Measurements from ENCODE around the gene MAP3K4.
"Not testable (repeated sequence)": the region's sequence is repeated elsewhere in the genome, so short reads cannot be mapped to it uniquely, and the experiment has no call there.

MAP3K4 gene

DNA sequence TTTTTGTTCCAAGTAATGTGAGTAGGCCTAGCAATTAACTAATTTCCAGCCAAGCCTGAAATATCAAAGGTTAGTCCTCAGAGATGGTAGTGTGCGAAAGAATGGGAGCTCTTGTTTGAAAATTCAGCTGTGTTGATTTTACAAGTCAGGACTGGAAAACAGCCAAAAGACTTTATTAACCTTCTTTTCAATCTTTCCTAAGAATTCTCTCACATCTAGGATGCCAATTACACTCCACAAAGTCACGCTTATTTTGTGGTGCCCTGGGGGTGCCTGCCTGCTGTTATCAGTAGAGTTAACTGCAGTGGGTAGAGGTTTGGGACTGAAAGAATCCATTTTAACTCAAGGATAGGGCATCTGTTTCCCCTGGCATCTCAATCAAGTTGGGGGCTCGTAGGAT lies 30.7 kb upstream of the MAP3K4 start:
- Histone ChIP-seq H3K27me3 (ENCODE audit: control insufficient read depth in 1 of 2, insufficient read depth in 2 of 2, low read length in 2 of 2) (no peaks in the 10 kb centered on the region), H3K36me3 (ENCODE audit: insufficient read depth, low read length) (no peaks in the 10 kb centered on the region), H3K27ac (ENCODE audit: low read depth, low read length) (no peak overlapping the region), H3K4me3 (ENCODE audit: low read depth in 1 of 2, low read length in 2 of 2) (no peak overlapping the region), H3K9me3 (ENCODE audit: low read length) (no peaks in the 10 kb centered on the region), H3K9ac (ENCODE audit: low read length) (no peak overlapping the region), H3K4me1 (ENCODE audit: insufficient read depth, low read length) (no peaks in the 10 kb centered on the region)

DNA sequence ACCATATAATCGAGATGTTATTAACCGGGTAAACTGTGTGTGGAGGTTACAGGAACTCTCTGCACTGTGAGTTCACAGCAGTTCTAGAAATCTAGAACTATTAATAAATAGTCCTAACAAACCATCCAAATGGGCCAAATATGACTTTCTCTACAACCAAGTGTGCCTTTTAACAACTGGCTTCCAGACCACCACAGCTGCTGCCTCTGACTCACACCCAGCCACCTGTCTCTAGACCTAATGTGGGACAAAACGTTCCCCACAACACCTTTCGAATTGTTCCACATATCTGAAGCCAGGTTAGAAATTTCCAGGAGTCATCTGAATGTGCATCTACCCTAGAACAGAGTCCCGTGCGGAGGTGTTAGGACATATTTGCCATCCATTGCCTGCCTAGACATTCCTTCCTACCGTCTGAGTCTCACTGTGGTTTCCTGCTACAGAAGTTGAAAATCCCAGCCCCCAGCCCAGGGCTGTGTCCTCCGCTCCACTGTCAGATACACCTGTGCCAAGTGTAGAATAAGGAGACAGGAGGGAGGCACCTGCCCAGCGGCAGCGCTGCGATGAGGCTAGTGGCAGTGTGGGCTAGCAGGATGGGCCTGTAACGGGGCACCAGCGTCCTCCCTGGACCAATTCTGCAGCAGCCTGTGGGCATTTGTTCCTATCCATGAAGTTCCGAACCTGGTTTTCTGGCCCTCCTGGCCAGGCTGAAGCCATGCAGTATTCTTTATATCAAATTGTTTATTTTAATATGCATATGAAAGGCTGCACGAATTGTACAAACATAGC lies 28.5 kb upstream of the MAP3K4 start:
- Histone ChIP-seq H3K27me3 (ENCODE audit: control insufficient read depth in 1 of 2, insufficient read depth in 2 of 2, low read length in 2 of 2) (no peaks in the 10 kb centered on the region), H3K9me3 (ENCODE audit: low read length) (no peaks in the 10 kb centered on the region), H3K4me3 (ENCODE audit: low read depth in 1 of 2, low read length in 2 of 2) (no peak overlapping the region), H3K4me1 (ENCODE audit: insufficient read depth, low read length) (no peaks in the 10 kb centered on the region), H3K27ac (ENCODE audit: low read depth, low read length) (no peak overlapping the region), H3K36me3 (ENCODE audit: insufficient read depth, low read length) (no peaks in the 10 kb centered on the region), H3K9ac (ENCODE audit: low read length) (no peak overlapping the region)

DNA sequence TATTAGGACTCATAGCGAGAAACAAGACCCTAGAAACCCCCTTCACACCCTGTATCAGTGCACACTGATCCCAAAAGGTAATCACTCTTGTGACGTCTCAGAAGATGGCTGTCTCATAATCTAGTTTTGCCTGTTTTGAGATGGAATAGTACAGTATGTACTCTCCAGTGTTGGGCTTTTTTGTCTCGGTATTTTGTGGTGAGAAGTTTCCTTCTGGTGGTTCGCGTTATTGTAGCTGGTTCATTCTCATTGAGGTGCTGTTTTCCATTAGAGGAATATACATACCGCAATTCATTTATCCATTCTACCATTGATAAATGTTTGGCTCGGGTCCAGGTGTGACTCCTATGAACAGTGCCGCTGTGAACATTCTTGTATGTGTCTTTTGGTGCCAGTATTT lies 27.9 kb upstream of the MAP3K4 start:
- H3K27me3 ChIP-seq (ENCODE audit: control insufficient read depth in 1 of 2, insufficient read depth in 2 of 2, low read length in 2 of 2) = no peaks in the 10 kb centered on the region
- no peak overlapping the region for H3K4me3 ChIP-seq (ENCODE audit: low read depth in 1 of 2, low read length in 2 of 2)
- H3K9me3 ChIP-seq (ENCODE audit: low read length) = no peaks in the 10 kb centered on the region
- no peak overlapping the region for H3K27ac ChIP-seq (ENCODE audit: low read depth, low read length)
- H3K9ac ChIP-seq (ENCODE audit: low read length) = no peak overlapping the region
- no peaks in the 10 kb centered on the region for H3K36me3 ChIP-seq (ENCODE audit: insufficient read depth, low read length)
- no peaks in the 10 kb centered on the region for H3K4me1 ChIP-seq (ENCODE audit: insufficient read depth, low read length)

DNA sequence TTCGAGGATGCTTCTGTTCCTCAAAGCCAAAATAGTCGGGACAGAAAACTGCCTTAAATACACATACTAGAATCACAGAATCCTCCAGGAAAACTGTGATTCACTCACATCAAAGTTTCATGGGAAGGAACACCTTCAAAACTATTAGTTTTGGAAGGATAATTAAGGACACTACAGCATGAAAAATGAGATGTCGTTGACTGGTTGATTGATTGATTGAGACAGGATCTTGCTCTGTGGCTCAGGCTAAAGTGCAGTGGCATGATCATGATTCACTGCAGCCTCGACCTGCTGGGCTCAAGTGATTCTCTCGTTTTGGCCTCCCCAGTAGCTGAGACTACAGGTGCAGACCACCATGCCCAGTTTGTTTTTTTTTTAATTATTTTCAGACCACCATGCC lies 25.7 kb upstream of the MAP3K4 start:
- no peaks in the 10 kb centered on the region for H3K27me3 ChIP-seq (ENCODE audit: control insufficient read depth in 1 of 2, insufficient read depth in 2 of 2, low read length in 2 of 2)
- no peak overlapping the region for H3K9ac ChIP-seq (ENCODE audit: low read length)
- no peaks in the 10 kb centered on the region for H3K4me1 ChIP-seq (ENCODE audit: insufficient read depth, low read length)
- no peak overlapping the region for H3K27ac ChIP-seq (ENCODE audit: low read depth, low read length)
- H3K4me3 ChIP-seq (ENCODE audit: low read depth in 1 of 2, low read length in 2 of 2) = no peak overlapping the region
- H3K9me3 ChIP-seq (ENCODE audit: low read length) = no peaks in the 10 kb centered on the region
- H3K36me3 ChIP-seq (ENCODE audit: insufficient read depth, low read length) = no peaks in the 10 kb centered on the region

GRCh38 chr6:160966493-160967229 lies 24.9 kb upstream of the MAP3K4 start:
- Histone ChIP-seq H3K36me3 (ENCODE audit: insufficient read depth, low read length) (no peaks in the 10 kb centered on the region), H3K27ac (ENCODE audit: low read depth, low read length) (no peak overlapping the region), H3K4me1 (ENCODE audit: insufficient read depth, low read length) (no peaks in the 10 kb centered on the region), H3K9me3 (ENCODE audit: low read length) (no peaks in the 10 kb centered on the region), H3K27me3 (ENCODE audit: control insufficient read depth in 1 of 2, insufficient read depth in 2 of 2, low read length in 2 of 2) (no peaks in the 10 kb centered on the region), H3K4me3 (ENCODE audit: low read depth in 1 of 2, low read length in 2 of 2) (no peak overlapping the region), H3K9ac (ENCODE audit: low read length) (no peak overlapping the region)

GRCh38 chr6:160967351-160967750 lies 24.2 kb upstream of the MAP3K4 start:
- no peaks in the 10 kb centered on the region for H3K9me3 ChIP-seq (ENCODE audit: low read length)
- no peak overlapping the region for H3K4me3 ChIP-seq (ENCODE audit: low read depth in 1 of 2, low read length in 2 of 2)
- H3K27ac ChIP-seq (ENCODE audit: low read depth, low read length) = no peak overlapping the region
- no peaks in the 10 kb centered on the region for H3K27me3 ChIP-seq (ENCODE audit: control insufficient read depth in 1 of 2, insufficient read depth in 2 of 2, low read length in 2 of 2)
- H3K4me1 ChIP-seq (ENCODE audit: insufficient read depth, low read length) = no peaks in the 10 kb centered on the region
- H3K36me3 ChIP-seq (ENCODE audit: insufficient read depth, low read length) = no peaks in the 10 kb centered on the region
- H3K9ac ChIP-seq (ENCODE audit: low read length) = no peak overlapping the region

DNA sequence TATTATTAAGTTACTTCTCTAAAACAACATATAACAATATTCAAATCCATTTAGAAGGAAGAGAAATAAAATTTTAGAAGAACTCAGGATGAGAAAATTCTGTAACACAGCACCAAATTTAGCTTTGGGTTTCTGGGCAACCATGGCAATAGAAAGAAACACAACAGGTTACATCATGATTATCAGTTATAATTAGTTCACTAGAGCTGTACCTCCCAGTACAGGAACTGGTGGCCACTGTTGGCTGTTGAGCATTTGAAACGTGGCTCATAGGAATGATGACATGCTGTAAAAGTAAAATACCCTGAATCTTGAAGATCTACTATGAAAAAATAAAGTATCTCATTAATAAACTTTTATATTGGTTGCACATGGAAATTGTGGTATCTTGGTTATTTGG lies 23.7 kb upstream of the MAP3K4 start:
- Histone ChIP-seq H3K4me1 (ENCODE audit: insufficient read depth, low read length) (no peaks in the 10 kb centered on the region), H3K36me3 (ENCODE audit: insufficient read depth, low read length) (no peaks in the 10 kb centered on the region), H3K4me3 (ENCODE audit: low read depth in 1 of 2, low read length in 2 of 2) (no peak overlapping the region), H3K27me3 (ENCODE audit: control insufficient read depth in 1 of 2, insufficient read depth in 2 of 2, low read length in 2 of 2) (no peaks in the 10 kb centered on the region), H3K9ac (ENCODE audit: low read length) (no peak overlapping the region), H3K27ac (ENCODE audit: low read depth, low read length) (no peak overlapping the region), H3K9me3 (ENCODE audit: low read length) (no peaks in the 10 kb centered on the region)

DNA sequence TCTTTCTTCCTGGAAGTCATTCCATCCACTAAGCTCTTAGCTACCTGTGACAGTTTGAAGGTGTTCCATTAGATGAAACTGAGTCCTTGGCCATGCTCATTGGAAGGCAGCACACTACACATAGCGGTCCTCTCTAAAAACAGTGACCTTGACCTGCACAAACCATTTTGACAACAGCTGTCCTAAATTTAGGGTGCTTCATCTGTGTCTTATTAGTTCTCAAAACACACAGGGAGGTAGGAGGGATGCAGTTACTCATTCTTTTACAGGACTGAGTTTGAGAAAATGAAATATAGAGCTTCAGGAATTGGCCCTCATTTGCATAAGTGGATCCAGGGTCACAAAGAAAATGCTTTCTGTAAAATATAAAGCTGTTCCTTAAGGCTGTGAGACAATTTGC lies 20.4 kb upstream of the MAP3K4 start:
- Histone ChIP-seq H3K9ac (ENCODE audit: low read length) (no peak overlapping the region), H3K27me3 (ENCODE audit: control insufficient read depth in 1 of 2, insufficient read depth in 2 of 2, low read length in 2 of 2) (no peaks in the 10 kb centered on the region), H3K9me3 (ENCODE audit: low read length) (no peaks in the 10 kb centered on the region), H3K36me3 (ENCODE audit: insufficient read depth, low read length) (no peaks in the 10 kb centered on the region), H3K4me3 (ENCODE audit: low read depth in 1 of 2, low read length in 2 of 2) (no peak overlapping the region), H3K4me1 (ENCODE audit: insufficient read depth, low read length) (peaks cover 22% of the 10 kb centered on the region), H3K27ac (ENCODE audit: low read depth, low read length) (no peak overlapping the region)

- no peak overlapping the region for H3K27ac ChIP-seq (ENCODE audit: low read depth, low read length)
- H3K27me3 ChIP-seq (ENCODE audit: control insufficient read depth in 1 of 2, insufficient read depth in 2 of 2, low read length in 2 of 2) = no peaks in the 10 kb centered on the region
- H3K4me1 ChIP-seq (ENCODE audit: insufficient read depth, low read length) = peaks cover 22% of the 10 kb centered on the region
- no peak overlapping the region for H3K9ac ChIP-seq (ENCODE audit: low read length)
- no peaks in the 10 kb centered on the region for H3K9me3 ChIP-seq (ENCODE audit: low read length)
- no peaks in the 10 kb centered on the region for H3K36me3 ChIP-seq (ENCODE audit: insufficient read depth, low read length)
- no peak overlapping the region for H3K4me3 ChIP-seq (ENCODE audit: low read depth in 1 of 2, low read length in 2 of 2)
Measured at GRCh38 chr6:160972111-160972510, 19.5 kb upstream of the MAP3K4 start.

- not testable (repeated sequence) for H3K9ac ChIP-seq (ENCODE audit: low read length); H3K27ac ChIP-seq (ENCODE audit: low read depth, low read length); H3K4me3 ChIP-seq (ENCODE audit: low read depth in 1 of 2, low read length in 2 of 2); H3K9me3 ChIP-seq (ENCODE audit: low read length); H3K27me3 ChIP-seq (ENCODE audit: control insufficient read depth in 1 of 2, insufficient read depth in 2 of 2, low read length in 2 of 2); H3K36me3 ChIP-seq (ENCODE audit: insufficient read depth, low read length)
- H3K4me1 ChIP-seq (ENCODE audit: insufficient read depth, low read length) = peaks cover 22% of the 10 kb centered on the region
Measured at GRCh38 chr6:160972594-160972993, 19.0 kb upstream of the MAP3K4 start.

- Histone ChIP-seq H3K9me3 (ENCODE audit: low read length) (no peaks in the 10 kb centered on the region), H3K27me3 (ENCODE audit: control insufficient read depth in 1 of 2, insufficient read depth in 2 of 2, low read length in 2 of 2) (no peaks in the 10 kb centered on the region), H3K4me1 (ENCODE audit: insufficient read depth, low read length) (peaks cover 27% of the 10 kb centered on the region), H3K27ac (ENCODE audit: low read depth, low read length) (no peak overlapping the region), H3K36me3 (ENCODE audit: insufficient read depth, low read length) (no peaks in the 10 kb centered on the region), H3K9ac (ENCODE audit: low read length) (no peak overlapping the region), H3K4me3 (ENCODE audit: low read depth in 1 of 2, low read length in 2 of 2) (peak overlapping the region in 1 of 2 donors; percentile 8)
Measured at GRCh38 chr6:160973311-160974250, 18.0 kb upstream of the MAP3K4 start.

Measured in muscle layer of colon (tissue), 2 donors.